Umbilical cord (tissue), 2 donors: Measurements from ENCODE around the gene POLR3GL. TPM values are rescaled to one million over a fixed set of nuclear protein-coding genes. Genes with fewer than 3 reads are reported as not detected.
A peak's percentile ranks its signal among the peaks of the same experiment; 100 is the strongest.

ENCODE experiments used
- DNase-seq: peaks from one replicate; pipeline ENCODE4 v3.0.0-alpha.2; 2015; ENCODE audit warnings: low spot score
- total RNA-seq: library from RNA; depleted of rRNA; stranded (reverse); fragments of >200 nt; gene quantifications from one replicate; pipeline ENCODE4 v1.2.3, GENCODE V29; 2014; ENCODE audit warnings: low replicate concordance; ENCODE audit not compliant: insufficient read depth

The POLR3GL gene
- total RNA-seq, 1 donor from 2014 or later, result 5.5 TPM

- no peak for DNase-seq
These were observed 27.4 kb downstream of the POLR3GL start for GRCh38 chr1:145991735-145992412.

- DNase-seq, result no peak
These were observed 28.0 kb downstream of the POLR3GL start for GRCh38 chr1:145992502-145992936.

- DNase-seq, result no peak
These were observed 28.6 kb downstream of the POLR3GL start for GRCh38 chr1:145992958-145993617.

GRCh38 chr1:145993618-145994390 is 29.3 kb downstream of the POLR3GL start:
- no peak for DNase-seq

- no peak for DNase-seq
These were observed 30.1 kb downstream of the POLR3GL start for GRCh38 chr1:145994391-145995120.

- DNase-seq, result no peak
These were observed 30.8 kb downstream of the POLR3GL start for GRCh38 chr1:145995148-145995881.

- DNase-seq, result no peak
These were observed 31.5 kb downstream of the POLR3GL start for GRCh38 chr1:145995964-145996432.

GRCh38 chr1:145996433-145997015 is 32.0 kb downstream of the POLR3GL start, which contains the start of gene TXNIP:
Gene TXNIP, minus strand, starts transcription at chr1:145996579. Its CDS starts 313 bp downstream, at chr1:145996266.
- DNase-seq, result peak; percentile 99

GRCh38 chr1:145997016-145997717 is 32.7 kb downstream of the POLR3GL start:
- no peak for DNase-seq

GRCh38 chr1:145997718-145998023 is 33.2 kb downstream of the POLR3GL start:
- DNase-seq, result no peak

- DNase-seq, result peak; percentile 60
These were observed 35.0 kb downstream of the POLR3GL start for GRCh38 chr1:145999321-146000024.

- DNase-seq, result no peak
These were observed 37.2 kb downstream of the POLR3GL start for GRCh38 chr1:146001709-146002108.

- DNase-seq, result no peak
These were observed 43.1 kb downstream of the POLR3GL start for GRCh38 chr1:146007489-146008133.

GRCh38 chr1:146010126-146010738 is 45.7 kb downstream of the POLR3GL start:
- DNase-seq, result peak; percentile 47

- peak; percentile 77 for DNase-seq
These were observed 48.4 kb downstream of the POLR3GL start for GRCh38 chr1:146012703-146013558.

GRCh38 chr1:146013559-146013922 is 49.1 kb downstream of the POLR3GL start:
- no peak for DNase-seq

GRCh38 chr1:146016891-146017290 is 52.4 kb downstream of the POLR3GL start:
- no peak for DNase-seq
